Measurements from ENCODE around the gene TMEM120B.

GRCh38 chr12:121830588-121831265, 118.2 kb downstream of the TMEM120B start:
- TF ChIP-seq CTCF (IDR thresholded peaks at IDR 0.05) (no peak), POLR2A (IDR thresholded peaks at IDR 0.05) (no peak), EP300 (IDR thresholded peaks at IDR 0.05) (no peak)

All from upper lobe of left lung (tissue), 4 donors.